ENCODE results near the gene SRRM4.

- TF ChIP-seq CREB1 (CRISPR knock-in tag; IDR thresholded peaks at IDR 0.05) (no peak), CTCF (IDR thresholded peaks at IDR 0.05) (no peak), NFE2L1 (CRISPR knock-in tag; IDR thresholded peaks at IDR 0.05) (no peak), NR2C2 (CRISPR knock-in tag; IDR thresholded peaks at IDR 0.05) (no peak), CBFB (CRISPR knock-in tag; IDR thresholded peaks at IDR 0.05; ENCODE audit: low read depth) (no peak), ETV6 (CRISPR knock-in tag; IDR thresholded peaks at IDR 0.05) (no peak), ZNF263 (CRISPR knock-in tag; IDR thresholded peaks at IDR 0.05; ENCODE audit: low read depth) (no peak), FOXP1 (CRISPR knock-in tag; IDR thresholded peaks at IDR 0.05; ENCODE audit: borderline replicate concordance) (no peak), MXD4 (CRISPR knock-in tag; IDR thresholded peaks at IDR 0.05; ENCODE audit: borderline replicate concordance) (no peak)
- TF ChIP-seq, protein P1, sequence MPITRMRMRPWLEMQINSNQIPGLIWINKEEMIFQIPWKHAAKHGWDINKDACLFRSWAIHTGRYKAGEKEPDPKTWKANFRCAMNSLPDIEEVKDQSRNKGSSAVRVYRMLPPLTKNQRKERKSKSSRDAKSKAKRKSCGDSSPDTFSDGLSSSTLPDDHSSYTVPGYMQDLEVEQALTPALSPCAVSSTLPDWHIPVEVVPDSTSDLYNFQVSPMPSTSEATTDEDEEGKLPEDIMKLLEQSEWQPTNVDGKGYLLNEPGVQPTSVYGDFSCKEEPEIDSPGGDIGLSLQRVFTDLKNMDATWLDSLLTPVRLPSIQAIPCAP (CRISPR knock-in tag; IDR thresholded peaks at IDR 0.05): no peak
- TF ChIP-seq, protein P2, sequence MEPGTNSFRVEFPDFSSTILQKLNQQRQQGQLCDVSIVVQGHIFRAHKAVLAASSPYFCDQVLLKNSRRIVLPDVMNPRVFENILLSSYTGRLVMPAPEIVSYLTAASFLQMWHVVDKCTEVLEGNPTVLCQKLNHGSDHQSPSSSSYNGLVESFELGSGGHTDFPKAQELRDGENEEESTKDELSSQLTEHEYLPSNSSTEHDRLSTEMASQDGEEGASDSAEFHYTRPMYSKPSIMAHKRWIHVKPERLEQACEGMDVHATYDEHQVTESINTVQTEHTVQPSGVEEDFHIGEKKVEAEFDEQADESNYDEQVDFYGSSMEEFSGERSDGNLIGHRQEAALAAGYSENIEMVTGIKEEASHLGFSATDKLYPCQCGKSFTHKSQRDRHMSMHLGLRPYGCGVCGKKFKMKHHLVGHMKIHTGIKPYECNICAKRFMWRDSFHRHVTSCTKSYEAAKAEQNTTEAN (CRISPR knock-in tag; IDR thresholded peaks at IDR 0.05): no peak
Measured at GRCh38 chr12:119171291-119171690, 189.9 kb downstream of the SRRM4 start.

Measured in WTC11 (cell line).